Measurements from ENCODE around the gene KLC4. TPM values are rescaled to one million over a fixed set of nuclear protein-coding genes. Genes with fewer than 3 reads are reported as not detected.
A peak's percentile ranks its signal among the peaks of the same experiment; 100 is the strongest.

Gene KLC4
- total RNA-seq, 1 donor from 2014 or later = 19.8 TPM

GRCh38 chr6:43019152-43019551 is 40.3 kb upstream of the KLC4 start:
- ChIA-PET POLR2A (interaction anchor here (0.6 kb wide), 1 partner anchor 35 kb away, joined by 4 read pairs; no protein-coding TSS in a partner anchor), CTCF (no interaction called here)
- no peaks in the 10 kb centered on the region for H3K9me3 Mint-ChIP-seq
- TF ChIP-seq CTCF (IDR thresholded peaks at IDR 0.05) = no peak
- intact Hi-C loops (cut with micrococcal nuclease) = loop anchor here (10.0 kb wide), 1 partner anchor 454 kb away; the partner anchor contains the start of gene UBR2
- peaks cover 40% of the 10 kb centered on the region for H3K36me3 Mint-ChIP-seq (ENCODE audit: low read depth)
- no peaks in the 10 kb centered on the region for H3K27me3 Mint-ChIP-seq
- no peak for DNase-seq
- H3K4me3 Mint-ChIP-seq = no peak overlapping the region
- peaks cover 34% of the 10 kb centered on the region for H3K4me1 Mint-ChIP-seq
- no peak overlapping the region for H3K27ac Mint-ChIP-seq
- ATAC-seq (ENCODE audit: low read depth) = no peak

- ATAC-seq (ENCODE audit: low read depth) = no peak
- POLR2A ChIA-PET = interaction anchor here (1.9 to 3.4 kb wide), 3 partner anchors 34 to 91 kb away, joined by 7 to 37 read pairs (median 22); partner anchors contain the start of genes CNPY3, CUL7 and PPP2R5D
- Mint-ChIP-seq H3K36me3 (ENCODE audit: low read depth) (peaks cover 50% of the 10 kb centered on the region), H3K27me3 (no peaks in the 10 kb centered on the region), H3K9me3 (no peaks in the 10 kb centered on the region), H3K4me3 (peak overlapping the region; percentile 28), H3K4me1 (peaks cover 28% of the 10 kb centered on the region), H3K27ac (peak overlapping the region; percentile 50)
- intact Hi-C loops (cut with micrococcal nuclease) = no loop called here
- CTCF ChIA-PET = interaction anchor here (1.2 kb wide), 1 partner anchor 9 kb away, joined by 3 read pairs; no protein-coding TSS in a partner anchor
- no peak for DNase-seq
- TF ChIP-seq CTCF (IDR thresholded peaks at IDR 0.05) = no peak
These were observed 39.3 kb upstream of the KLC4 start for GRCh38 chr6:43020052-43020705.

GRCh38 chr6:43020847-43021246 is 38.6 kb upstream of the KLC4 start:
- Mint-ChIP-seq H3K36me3 (ENCODE audit: low read depth) (peaks cover 53% of the 10 kb centered on the region), H3K9me3 (no peaks in the 10 kb centered on the region), H3K27ac (peak overlapping the region; percentile 81), H3K4me1 (peaks cover 26% of the 10 kb centered on the region), H3K27me3 (no peaks in the 10 kb centered on the region), H3K4me3 (peak overlapping the region; percentile 97)
- DNase-seq (no peak), ATAC-seq (ENCODE audit: low read depth) (no peak)
- POLR2A ChIA-PET = interaction anchor here (0.6 to 3.4 kb wide), 8 partner anchors 33 to 1238 kb away, joined by 3 to 37 read pairs (median 8); partner anchors contain the start of genes CNPY3, CUL7, CUL9 and KLC4
- intact Hi-C loops (cut with micrococcal nuclease) = loop anchor here (1.0 kb wide), 2 partner anchors 8 to 32 kb away; partner anchors contain the start of genes CUL7 and MEA1
- CTCF ChIA-PET = interaction anchor here (1.1 to 1.2 kb wide), 2 partner anchors 10 to 123 kb away, joined by 3 to 4 read pairs; no protein-coding TSS in a partner anchor
- TF ChIP-seq CTCF (IDR thresholded peaks at IDR 0.05) = no peak

GRCh38 chr6:43021270-43022047 is 38.0 kb upstream of the KLC4 start, which contains the start of gene RRP36:
TSS of gene RRP36 (plus strand) at chr6:43021623. CDS start at chr6:43021655, 32 bp downstream.
- POLR2A ChIA-PET = interaction anchor here (0.6 to 3.4 kb wide), 13 partner anchors 7 to 1239 kb away, joined by 3 to 37 read pairs (median 4); partner anchors contain the start of genes CNPY3, CUL7, CUL9 and KLC4
- Mint-ChIP-seq H3K27ac (peak within 1 kb of the TSS; percentile 84), H3K27me3 (no peaks in the 10 kb centered on the region), H3K9me3 (no peaks in the 10 kb centered on the region), H3K4me1 (peaks cover 20% of the 10 kb centered on the region), H3K36me3 (ENCODE audit: low read depth) (peaks cover 54% of the 10 kb centered on the region), H3K4me3 (peak within 1 kb of the TSS; percentile 97)
- intact Hi-C loops (cut with micrococcal nuclease) = loop anchor here (1.0 kb wide), 2 partner anchors 8 to 32 kb away; partner anchors contain the start of genes CUL7 and MEA1
- DNase-seq (peak; percentile 67), ATAC-seq (ENCODE audit: low read depth) (peak; percentile 89)
- CTCF ChIA-PET = interaction anchor here (1.1 to 1.2 kb wide), 2 partner anchors 10 to 122 kb away, joined by 3 to 4 read pairs; no protein-coding TSS in a partner anchor
- no peak for TF ChIP-seq CTCF (IDR thresholded peaks at IDR 0.05)
